ENCODE measurements around the gene BTAF1. TPM values are rescaled to one million over a fixed set of nuclear protein-coding genes. Genes with fewer than 3 reads are reported as not detected.

The BTAF1 gene
- polyA plus RNA-seq, 2 donors: 12.9 to 13.2 TPM

DNA sequence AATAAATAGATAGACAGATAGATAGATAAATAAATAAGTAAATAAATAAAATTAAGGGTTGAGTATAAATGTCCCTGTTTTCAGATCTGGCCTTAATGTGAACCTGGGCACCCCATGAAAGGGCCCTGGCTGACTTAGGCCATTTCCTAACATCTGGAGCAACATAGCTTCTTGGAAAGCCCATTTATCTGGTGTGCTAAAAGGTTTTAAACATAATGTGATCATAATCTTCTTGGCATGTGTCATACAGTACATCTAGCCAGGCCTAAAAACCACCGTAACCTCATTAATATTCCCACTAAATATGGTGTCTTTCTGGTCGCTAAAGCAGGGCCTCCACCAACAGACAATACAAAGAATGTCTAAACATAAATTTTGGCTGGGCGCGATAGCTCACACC lies 142.8 kb downstream of the BTAF1 start:
- no peaks in the 10 kb centered on the region for H3K4me1 ChIP-seq (ENCODE audit: control insufficient read depth in 2 of 2, insufficient read depth in 2 of 2, low read length in 1 of 2)
- WGBS, 2 donors: 93 to 95% methylated on average over 4 of the region's 4 CpGs
- no peak overlapping the region for H3K4me3 ChIP-seq (ENCODE audit: low read depth in 1 of 2, low read length in 2 of 2)
- H3K9me3 ChIP-seq (ENCODE audit: control insufficient read depth in 2 of 2, insufficient read depth in 1 of 2, low read depth in 1 of 2, low read length in 1 of 2): no peaks in the 10 kb centered on the region
- H3K27me3 ChIP-seq (ENCODE audit: control insufficient read depth in 1 of 2, insufficient read depth in 2 of 2, low read length in 2 of 2): no peaks in the 10 kb centered on the region
- no peak overlapping the region for H3K27ac ChIP-seq (ENCODE audit: low read depth in 2 of 2, low read length in 1 of 2)
- H3K36me3 ChIP-seq (ENCODE audit: control insufficient read depth in 2 of 2, insufficient read depth in 2 of 2, low read length in 1 of 2): no peaks in the 10 kb centered on the region

DNA sequence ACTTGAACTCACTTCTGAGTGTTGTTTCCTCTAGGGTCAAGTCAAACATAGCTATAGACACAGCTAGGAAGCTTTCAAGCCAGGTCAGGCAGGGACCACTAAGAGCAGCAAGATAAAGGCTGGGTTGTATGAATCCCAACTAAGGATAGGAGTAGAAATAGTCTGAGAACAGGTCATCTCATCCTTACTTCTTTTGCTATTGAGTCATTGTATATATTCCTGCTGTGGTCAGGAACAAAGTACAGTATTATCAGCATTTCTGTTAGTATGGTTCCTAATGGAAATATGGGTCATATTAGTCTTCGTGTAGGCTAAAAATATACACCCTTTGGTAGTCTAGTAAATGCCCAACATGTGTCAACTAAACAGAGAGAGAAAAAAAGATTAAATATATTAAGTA lies 145.3 kb downstream of the BTAF1 start:
- Histone ChIP-seq H3K4me1 (ENCODE audit: control insufficient read depth in 2 of 2, insufficient read depth in 2 of 2, low read length in 1 of 2) (no peaks in the 10 kb centered on the region), H3K4me3 (ENCODE audit: low read depth in 1 of 2, low read length in 2 of 2) (no peak overlapping the region)
- 71 to 76% methylated on average over 1 of the region's 1 CpG for WGBS, 2 donors

DNA sequence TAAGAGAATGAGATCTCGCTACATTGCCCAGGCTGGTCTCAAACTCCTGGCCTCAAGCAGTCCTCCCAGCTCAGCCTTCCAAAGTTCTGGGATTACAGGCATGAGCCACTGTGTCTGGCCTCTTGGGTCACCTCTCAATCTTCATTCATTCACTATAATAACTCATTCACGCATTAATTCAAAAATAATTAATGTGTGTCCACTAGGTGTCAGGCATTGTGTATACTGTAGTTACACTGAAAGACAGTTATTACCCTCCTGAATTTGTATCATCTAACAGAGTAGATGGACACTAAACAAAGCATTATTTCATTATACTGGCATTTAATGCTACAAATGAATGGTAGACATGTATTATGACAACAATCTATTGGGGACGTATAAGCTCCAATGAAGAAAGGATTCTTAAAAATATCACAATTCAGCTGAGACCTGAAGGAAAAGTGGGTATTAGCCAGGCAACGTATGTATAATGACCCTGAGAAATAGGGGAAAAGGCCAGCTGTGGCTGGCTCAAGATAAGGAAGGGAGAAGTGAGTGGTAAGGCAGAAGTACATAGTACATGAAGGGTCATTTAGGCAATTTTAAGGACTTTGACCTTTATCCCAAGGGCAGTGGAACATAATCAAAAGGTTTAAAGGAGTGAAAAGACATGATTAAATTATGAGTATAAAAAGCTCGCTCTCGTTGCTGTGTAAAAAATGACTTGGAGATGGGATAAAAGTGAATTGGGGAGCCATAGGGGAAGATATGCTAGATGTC lies 150.7 kb downstream of the BTAF1 start:
- 75 to 80% methylated on average over 6 of the region's 6 CpGs for WGBS, 2 donors
- H3K27me3 ChIP-seq (ENCODE audit: control insufficient read depth in 1 of 2, insufficient read depth in 2 of 2, low read length in 2 of 2): no peaks in the 10 kb centered on the region
- H3K9me3 ChIP-seq (ENCODE audit: control insufficient read depth in 2 of 2, insufficient read depth in 1 of 2, low read depth in 1 of 2, low read length in 1 of 2): no peaks in the 10 kb centered on the region
- no peaks in the 10 kb centered on the region for H3K4me1 ChIP-seq (ENCODE audit: control insufficient read depth in 2 of 2, insufficient read depth in 2 of 2, low read length in 1 of 2)
- H3K4me3 ChIP-seq (ENCODE audit: low read depth in 1 of 2, low read length in 2 of 2): no peak overlapping the region
- no peak overlapping the region for H3K27ac ChIP-seq (ENCODE audit: low read depth in 2 of 2, low read length in 1 of 2)
- peaks cover 0 to 2% of the 10 kb centered on the region in 2 donors for H3K36me3 ChIP-seq (ENCODE audit: control insufficient read depth in 2 of 2, insufficient read depth in 2 of 2, low read length in 1 of 2)

More for the DNA sequence above, 145.3 kb downstream of the BTAF1 start:
- no peaks in the 10 kb centered on the region for H3K9me3 ChIP-seq (ENCODE audit: control insufficient read depth in 2 of 2, insufficient read depth in 1 of 2, low read depth in 1 of 2, low read length in 1 of 2)
- H3K27ac ChIP-seq (ENCODE audit: low read depth in 2 of 2, low read length in 1 of 2): no peak overlapping the region
- no peaks in the 10 kb centered on the region for H3K36me3 ChIP-seq (ENCODE audit: control insufficient read depth in 2 of 2, insufficient read depth in 2 of 2, low read length in 1 of 2)
- H3K27me3 ChIP-seq (ENCODE audit: control insufficient read depth in 1 of 2, insufficient read depth in 2 of 2, low read length in 2 of 2): no peaks in the 10 kb centered on the region

DNA sequence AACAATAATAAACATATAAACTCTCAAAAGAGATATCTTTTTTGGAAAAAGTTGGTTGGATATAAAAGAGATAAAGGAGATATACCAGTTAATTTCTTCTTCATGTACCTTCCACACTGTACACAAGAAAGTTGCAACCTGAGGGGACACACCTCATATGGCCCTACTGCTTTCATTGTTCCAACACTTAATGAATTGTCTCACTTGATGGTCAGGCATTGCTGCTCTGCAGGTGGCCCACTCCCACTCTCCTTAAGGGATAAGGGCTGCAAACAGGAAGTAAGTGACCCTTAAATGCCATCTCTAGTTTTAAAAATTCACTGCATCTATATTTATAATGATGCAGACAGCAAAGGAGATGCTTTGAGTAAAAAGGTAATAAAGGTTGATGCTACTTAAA lies 152.3 kb downstream of the BTAF1 start:
- no peaks in the 10 kb centered on the region for H3K9me3 ChIP-seq (ENCODE audit: control insufficient read depth in 2 of 2, insufficient read depth in 1 of 2, low read depth in 1 of 2, low read length in 1 of 2)
- no peaks in the 10 kb centered on the region for H3K4me1 ChIP-seq (ENCODE audit: control insufficient read depth in 2 of 2, insufficient read depth in 2 of 2, low read length in 1 of 2)
- H3K27me3 ChIP-seq (ENCODE audit: control insufficient read depth in 1 of 2, insufficient read depth in 2 of 2, low read length in 2 of 2): no peaks in the 10 kb centered on the region
- H3K36me3 ChIP-seq (ENCODE audit: control insufficient read depth in 2 of 2, insufficient read depth in 2 of 2, low read length in 1 of 2): peaks cover 1 to 2% of the 10 kb centered on the region in 2 donors
- no peak overlapping the region for H3K27ac ChIP-seq (ENCODE audit: low read depth in 2 of 2, low read length in 1 of 2)
- H3K4me3 ChIP-seq (ENCODE audit: low read depth in 1 of 2, low read length in 2 of 2): no peak overlapping the region

DNA sequence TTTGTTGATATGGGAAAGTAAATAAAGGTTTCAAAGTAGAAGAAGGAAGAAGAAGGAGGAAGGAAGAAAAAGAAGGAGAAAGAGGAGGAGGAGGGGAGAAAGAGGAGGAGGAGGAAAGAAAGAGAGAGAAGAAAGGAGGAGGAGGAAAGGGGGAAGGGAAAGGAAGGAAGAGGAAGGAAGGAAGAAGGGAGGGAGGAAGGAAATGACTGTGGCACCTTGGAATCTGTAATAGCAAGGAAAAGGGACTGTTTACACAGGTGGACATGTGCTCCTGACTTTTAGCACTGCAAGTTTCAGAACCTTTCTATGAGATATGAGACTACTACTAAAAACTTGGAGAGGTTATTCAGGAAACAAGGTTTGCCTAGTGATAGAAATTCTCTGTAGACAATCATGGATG lies 153.2 kb downstream of the BTAF1 start:
- peaks cover 2 to 6% of the 10 kb centered on the region in 2 donors for H3K36me3 ChIP-seq (ENCODE audit: control insufficient read depth in 2 of 2, insufficient read depth in 2 of 2, low read length in 1 of 2)
- H3K27me3 ChIP-seq (ENCODE audit: control insufficient read depth in 1 of 2, insufficient read depth in 2 of 2, low read length in 2 of 2): no peaks in the 10 kb centered on the region
- H3K27ac ChIP-seq (ENCODE audit: low read depth in 2 of 2, low read length in 1 of 2): no peak overlapping the region
- H3K9me3 ChIP-seq (ENCODE audit: control insufficient read depth in 2 of 2, insufficient read depth in 1 of 2, low read depth in 1 of 2, low read length in 1 of 2): no peaks in the 10 kb centered on the region
- no peaks in the 10 kb centered on the region for H3K4me1 ChIP-seq (ENCODE audit: control insufficient read depth in 2 of 2, insufficient read depth in 2 of 2, low read length in 1 of 2)
- no peak overlapping the region for H3K4me3 ChIP-seq (ENCODE audit: low read depth in 1 of 2, low read length in 2 of 2)

DNA sequence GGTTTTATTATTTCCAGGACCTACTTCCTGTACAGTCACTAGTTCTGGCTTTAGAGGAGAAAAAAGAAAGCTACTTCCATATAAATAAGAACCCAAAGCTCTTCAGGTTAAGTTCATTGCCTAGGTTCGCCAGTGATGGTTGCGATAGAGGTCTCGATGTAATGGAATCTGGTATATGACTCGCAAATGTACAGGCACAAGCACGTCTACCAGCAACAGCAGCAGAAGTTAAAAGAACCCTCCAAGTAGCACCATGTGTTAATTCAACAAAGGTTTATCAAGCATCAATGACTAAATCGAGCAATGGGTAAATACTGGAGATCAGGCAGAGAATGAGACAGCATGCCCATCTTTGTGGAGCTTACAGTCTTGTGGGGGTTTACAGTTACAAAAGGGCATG lies 155.4 kb downstream of the BTAF1 start:
- H3K36me3 ChIP-seq (ENCODE audit: control insufficient read depth in 2 of 2, insufficient read depth in 2 of 2, low read length in 1 of 2): peaks cover 2 to 6% of the 10 kb centered on the region in 2 donors
- no peak overlapping the region for H3K4me3 ChIP-seq (ENCODE audit: low read depth in 1 of 2, low read length in 2 of 2)
- no peak overlapping the region for H3K27ac ChIP-seq (ENCODE audit: low read depth in 2 of 2, low read length in 1 of 2)
- H3K27me3 ChIP-seq (ENCODE audit: control insufficient read depth in 1 of 2, insufficient read depth in 2 of 2, low read length in 2 of 2): no peaks in the 10 kb centered on the region
- no peaks in the 10 kb centered on the region for H3K9me3 ChIP-seq (ENCODE audit: control insufficient read depth in 2 of 2, insufficient read depth in 1 of 2, low read depth in 1 of 2, low read length in 1 of 2)
- 85 to 89% methylated on average over 6 of the region's 6 CpGs for WGBS, 2 donors
- no peaks in the 10 kb centered on the region for H3K4me1 ChIP-seq (ENCODE audit: control insufficient read depth in 2 of 2, insufficient read depth in 2 of 2, low read length in 1 of 2)

Other genes starting within 250 kb of the BTAF1 start
- 10 to 100 TPM; 10.9 to 13.0 TPM for gene TNKS2, start 125.3 kb upstream of the BTAF1 start, polyA plus RNA-seq
- gene FGFBP3, start 14.3 kb upstream of the BTAF1 start, polyA plus RNA-seq: under 1 TPM; 0.74 to 0.84 TPM

Data from esophagus (tissue), 2 donors.